ENCODE results near the gene NLGN2. TPM values are rescaled to one million over a fixed set of nuclear protein-coding genes. Genes with fewer than 3 reads are reported as not detected.
"Not testable (repeated sequence)": the region's sequence is repeated elsewhere in the genome, so short reads cannot be mapped to it uniquely, and the experiment has no call there.

NLGN2 gene
- 2.2 and 3.9 TPM in 2 replicates for total RNA-seq (2014; rRNA removed; shearing (Covaris generic))

- peaks cover 17% of the 10 kb centered on the region for H3K4me1 ChIP-seq (replicated peaks)
- H3K9me3 ChIP-seq (replicated peaks), result no peaks in the 10 kb centered on the region
- DNase-seq (ENCODE audit: low read depth in 1 of 2, low spot score in 2 of 2), result no peak
- H3K27me3 ChIP-seq (replicated peaks), result no peaks in the 10 kb centered on the region
- no peaks in the 10 kb centered on the region for H3K36me3 ChIP-seq
- no peak within 1 kb of the TSS for H3K27ac ChIP-seq
- no peak within 1 kb of the TSS for H3K4me3 ChIP-seq
Observed at GRCh38 chr17:7407485-7408251, at the start of gene NLGN2. Gene NLGN2, plus strand, starts transcription at chr17:7407845. Its CDS starts 411 bp downstream, at chr17:7408256.

- no peak for DNase-seq (ENCODE audit: low read depth in 1 of 2, low spot score in 2 of 2)
- no peak overlapping the region for H3K4me3 ChIP-seq
- no peaks in the 10 kb centered on the region for H3K27me3 ChIP-seq (replicated peaks)
- H3K9me3 ChIP-seq (replicated peaks), result no peaks in the 10 kb centered on the region
- H3K27ac ChIP-seq, result no peak overlapping the region
- no peaks in the 10 kb centered on the region for H3K36me3 ChIP-seq
- no peaks in the 10 kb centered on the region for H3K4me1 ChIP-seq (replicated peaks)
Observed at GRCh38 chr17:7361906-7362305, 45.7 kb upstream of the NLGN2 start.

GRCh38 chr17:7363311-7363710 is 44.3 kb upstream of the NLGN2 start:
- Histone ChIP-seq H3K27me3 (replicated peaks) (no peaks in the 10 kb centered on the region), H3K36me3 (no peaks in the 10 kb centered on the region), H3K4me3 (no peak overlapping the region), H3K27ac (no peak overlapping the region), H3K9me3 (replicated peaks) (no peaks in the 10 kb centered on the region), H3K4me1 (replicated peaks) (no peaks in the 10 kb centered on the region)
- no peak for DNase-seq (ENCODE audit: low read depth in 1 of 2, low spot score in 2 of 2)

GRCh38 chr17:7365963-7366362 is 41.7 kb upstream of the NLGN2 start:
- not testable (repeated sequence) for H3K4me1 ChIP-seq (replicated peaks); DNase-seq (ENCODE audit: low read depth in 1 of 2, low spot score in 2 of 2); H3K36me3 ChIP-seq; H3K27me3 ChIP-seq (replicated peaks); H3K27ac ChIP-seq; H3K9me3 ChIP-seq (replicated peaks); H3K4me3 ChIP-seq

- Histone ChIP-seq H3K36me3 (no peaks in the 10 kb centered on the region), H3K27ac (no peak overlapping the region), H3K27me3 (replicated peaks) (no peaks in the 10 kb centered on the region; the same call in 1 of the 2 replicates), H3K9me3 (replicated peaks) (no peaks in the 10 kb centered on the region), H3K4me1 (replicated peaks) (no peaks in the 10 kb centered on the region), H3K4me3 (no peak overlapping the region)
- DNase-seq (ENCODE audit: low read depth in 1 of 2, low spot score in 2 of 2), result no peak
Observed at GRCh38 chr17:7367083-7367482, 40.6 kb upstream of the NLGN2 start.

GRCh38 chr17:7367918-7368598 is 39.6 kb upstream of the NLGN2 start:
- Histone ChIP-seq H3K4me3 (no peak overlapping the region), H3K9me3 (replicated peaks) (no peaks in the 10 kb centered on the region), H3K36me3 (no peaks in the 10 kb centered on the region), H3K27me3 (replicated peaks) (no peaks in the 10 kb centered on the region; the same call in 1 of the 2 replicates), H3K4me1 (replicated peaks) (no peaks in the 10 kb centered on the region), H3K27ac (no peak overlapping the region)
- DNase-seq (ENCODE audit: low read depth in 1 of 2, low spot score in 2 of 2), result no peak

- not testable (repeated sequence) for H3K36me3 ChIP-seq; H3K9me3 ChIP-seq (replicated peaks); H3K4me1 ChIP-seq (replicated peaks); H3K27ac ChIP-seq; DNase-seq (ENCODE audit: low read depth in 1 of 2, low spot score in 2 of 2); H3K4me3 ChIP-seq; H3K27me3 ChIP-seq (replicated peaks)
Observed at GRCh38 chr17:7368599-7368994, 39.0 kb upstream of the NLGN2 start.

- no peaks in the 10 kb centered on the region; the same call in 1 of the 2 replicates for H3K27me3 ChIP-seq (replicated peaks)
- DNase-seq (ENCODE audit: low read depth in 1 of 2, low spot score in 2 of 2), result no peak
- no peaks in the 10 kb centered on the region for H3K36me3 ChIP-seq
- no peaks in the 10 kb centered on the region for H3K4me1 ChIP-seq (replicated peaks)
- H3K4me3 ChIP-seq, result no peak overlapping the region
- no peaks in the 10 kb centered on the region for H3K9me3 ChIP-seq (replicated peaks)
- no peak overlapping the region for H3K27ac ChIP-seq
Observed at GRCh38 chr17:7369825-7370224, 37.8 kb upstream of the NLGN2 start.

- Histone ChIP-seq H3K27ac (no peak overlapping the region), H3K36me3 (no peaks in the 10 kb centered on the region), H3K27me3 (replicated peaks) (no peaks in the 10 kb centered on the region; the same call in 1 of the 2 replicates), H3K9me3 (replicated peaks) (no peaks in the 10 kb centered on the region), H3K4me1 (replicated peaks) (no peaks in the 10 kb centered on the region), H3K4me3 (no peak overlapping the region)
- no peak for DNase-seq (ENCODE audit: low read depth in 1 of 2, low spot score in 2 of 2)
Observed at GRCh38 chr17:7370853-7371252, 36.8 kb upstream of the NLGN2 start.

- Histone ChIP-seq H3K9me3 (replicated peaks) (peaks cover 5% of the 10 kb centered on the region), H3K27me3 (replicated peaks) (peaks cover 2% of the 10 kb centered on the region), H3K4me1 (replicated peaks) (no peaks in the 10 kb centered on the region), H3K27ac (no peak overlapping the region), H3K36me3 (no peaks in the 10 kb centered on the region), H3K4me3 (no peak overlapping the region)
- DNase-seq (ENCODE audit: low read depth in 1 of 2, low spot score in 2 of 2), result no peak
Observed at GRCh38 chr17:7374353-7374752, 33.3 kb upstream of the NLGN2 start.

- Histone ChIP-seq H3K36me3 (no peaks in the 10 kb centered on the region), H3K27me3 (replicated peaks) (peaks cover 47% of the 10 kb centered on the region), H3K27ac (no peak overlapping the region), H3K4me1 (replicated peaks) (peaks cover 6% of the 10 kb centered on the region), H3K4me3 (no peak overlapping the region), H3K9me3 (replicated peaks) (peaks cover 5% of the 10 kb centered on the region)
- no peak for DNase-seq (ENCODE audit: low read depth in 1 of 2, low spot score in 2 of 2)
Observed at GRCh38 chr17:7379134-7379533, 28.5 kb upstream of the NLGN2 start.

GRCh38 chr17:7380321-7380720 is 27.3 kb upstream of the NLGN2 start:
- H3K27me3 ChIP-seq (replicated peaks), result peaks cover 53% of the 10 kb centered on the region
- peaks cover 5% of the 10 kb centered on the region for H3K9me3 ChIP-seq (replicated peaks)
- H3K4me1 ChIP-seq (replicated peaks), result peaks cover 9% of the 10 kb centered on the region
- no peak for DNase-seq (ENCODE audit: low read depth in 1 of 2, low spot score in 2 of 2)
- H3K4me3 ChIP-seq, result no peak overlapping the region
- H3K36me3 ChIP-seq, result no peaks in the 10 kb centered on the region
- H3K27ac ChIP-seq, result no peak overlapping the region

- Histone ChIP-seq H3K36me3 (no peaks in the 10 kb centered on the region), H3K27me3 (replicated peaks) (peaks cover 53% of the 10 kb centered on the region), H3K4me1 (replicated peaks) (peaks cover 9% of the 10 kb centered on the region), H3K27ac (no peak within 1 kb of the TSS), H3K4me3 (no peak within 1 kb of the TSS), H3K9me3 (replicated peaks) (peaks cover 5% of the 10 kb centered on the region)
- DNase-seq (ENCODE audit: low read depth in 1 of 2, low spot score in 2 of 2), result no peak
Observed at GRCh38 chr17:7380855-7381683, 26.6 kb upstream of the NLGN2 start, which contains the start of gene TNK1. Gene TNK1, plus strand, starts transcription at chr17:7381089. Its CDS starts 1,838 bp downstream, at chr17:7382927.

Measured in SJSA1 (cell line).